Left ventricle myocardium inferior (tissue), 1 donor: Measurements from ENCODE around the gene CFI. TPM values are rescaled to one million over a fixed set of nuclear protein-coding genes. Genes with fewer than 3 reads are reported as not detected.

ENCODE experiments used
- DNase-seq: peaks from one replicate; pipeline ENCODE4 v3.0.0-alpha.2; 2020
- H3K27ac ChIP-seq: fragments of 200-600 bp; replicated peaks from 2 replicates; pipeline ENCODE4 v1.8.0; 2021
- H3K27me3 ChIP-seq: fragments of 200-600 bp; 2 replicates; pipeline ENCODE4 v1.8.0; 2021; ENCODE audit warnings: low read depth
- H3K36me3 ChIP-seq: fragments of 200-600 bp; 2 replicates; pipeline ENCODE4 v1.8.0; 2021
- H3K4me1 ChIP-seq: fragments of 200-600 bp; 2 replicates; pipeline ENCODE4 v1.8.0; 2021
- H3K4me3 ChIP-seq: fragments of 200-600 bp; 2 replicates; pipeline ENCODE4 v1.8.0; 2021; ENCODE audit warnings: mild to moderate bottlenecking, moderate library complexity
- H3K9me3 ChIP-seq: fragments of 200-600 bp; replicated peaks from 2 replicates; pipeline ENCODE4 v1.8.0; 2021
- intact Hi-C: fragments of 100-400 bp; cut with micrococcal nuclease; formaldehyde crosslinking; loops from one replicate; pipeline ENCODE4 v1.11.0; 2022
- total RNA-seq: library from RNA; stranded (reverse); fragmentation: NEBNext Ultra II Directional; extraction: Animal tissue kit (Norgen Biotek cat#: 25700); gene quantifications from one replicate; pipeline ENCODE4 v1.2.1, GENCODE V29; 2021
- TF ChIP-seq, protein P1 (sequence below): fragments of 200-600 bp; IDR thresholded peaks from 2 replicates; pipeline ENCODE4 v1.8.0; 2021; ENCODE audit warnings: antibody characterized with exemption, mild to moderate bottlenecking, borderline replicate concordance
- donor health status: DM: no; HTN: yes; CAD: no; lungs with severe emphysema.

CFI gene
- total RNA-seq, 1 donor from 2014 or later = 6.8 TPM

DNA sequence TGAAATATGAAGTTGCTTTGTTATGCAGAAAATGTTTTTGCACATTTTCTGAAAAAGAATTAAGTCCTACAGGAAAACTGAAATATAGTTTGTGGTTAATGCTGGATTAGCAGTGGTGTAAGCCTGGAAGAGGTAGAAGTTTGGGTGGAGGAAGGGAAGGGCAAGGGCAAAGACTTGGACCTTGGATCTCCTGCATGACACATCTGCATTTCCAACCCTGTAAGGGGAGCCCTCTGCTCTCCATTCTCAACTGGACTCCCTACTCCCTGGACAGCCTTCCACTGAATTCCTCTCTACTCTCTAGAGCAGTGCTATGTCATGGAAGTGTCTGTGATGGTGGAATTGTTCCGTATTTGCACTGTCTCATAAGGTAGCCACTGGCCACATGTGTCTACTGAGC, 103.1 kb downstream of the CFI start:
- peaks cover 25% of the 10 kb centered on the region for H3K4me1 ChIP-seq
- H3K27me3 ChIP-seq = no peaks in the 10 kb centered on the region
- DNase-seq = no peak
- H3K9me3 ChIP-seq = no peaks in the 10 kb centered on the region
- no peak overlapping the region for H3K27ac ChIP-seq
- TF ChIP-seq, protein P1, sequence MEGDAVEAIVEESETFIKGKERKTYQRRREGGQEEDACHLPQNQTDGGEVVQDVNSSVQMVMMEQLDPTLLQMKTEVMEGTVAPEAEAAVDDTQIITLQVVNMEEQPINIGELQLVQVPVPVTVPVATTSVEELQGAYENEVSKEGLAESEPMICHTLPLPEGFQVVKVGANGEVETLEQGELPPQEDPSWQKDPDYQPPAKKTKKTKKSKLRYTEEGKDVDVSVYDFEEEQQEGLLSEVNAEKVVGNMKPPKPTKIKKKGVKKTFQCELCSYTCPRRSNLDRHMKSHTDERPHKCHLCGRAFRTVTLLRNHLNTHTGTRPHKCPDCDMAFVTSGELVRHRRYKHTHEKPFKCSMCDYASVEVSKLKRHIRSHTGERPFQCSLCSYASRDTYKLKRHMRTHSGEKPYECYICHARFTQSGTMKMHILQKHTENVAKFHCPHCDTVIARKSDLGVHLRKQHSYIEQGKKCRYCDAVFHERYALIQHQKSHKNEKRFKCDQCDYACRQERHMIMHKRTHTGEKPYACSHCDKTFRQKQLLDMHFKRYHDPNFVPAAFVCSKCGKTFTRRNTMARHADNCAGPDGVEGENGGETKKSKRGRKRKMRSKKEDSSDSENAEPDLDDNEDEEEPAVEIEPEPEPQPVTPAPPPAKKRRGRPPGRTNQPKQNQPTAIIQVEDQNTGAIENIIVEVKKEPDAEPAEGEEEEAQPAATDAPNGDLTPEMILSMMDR = no peak
- intact Hi-C loops = no loop called here
- H3K36me3 ChIP-seq = peaks cover 26% of the 10 kb centered on the region
- no peak overlapping the region for H3K4me3 ChIP-seq

DNA sequence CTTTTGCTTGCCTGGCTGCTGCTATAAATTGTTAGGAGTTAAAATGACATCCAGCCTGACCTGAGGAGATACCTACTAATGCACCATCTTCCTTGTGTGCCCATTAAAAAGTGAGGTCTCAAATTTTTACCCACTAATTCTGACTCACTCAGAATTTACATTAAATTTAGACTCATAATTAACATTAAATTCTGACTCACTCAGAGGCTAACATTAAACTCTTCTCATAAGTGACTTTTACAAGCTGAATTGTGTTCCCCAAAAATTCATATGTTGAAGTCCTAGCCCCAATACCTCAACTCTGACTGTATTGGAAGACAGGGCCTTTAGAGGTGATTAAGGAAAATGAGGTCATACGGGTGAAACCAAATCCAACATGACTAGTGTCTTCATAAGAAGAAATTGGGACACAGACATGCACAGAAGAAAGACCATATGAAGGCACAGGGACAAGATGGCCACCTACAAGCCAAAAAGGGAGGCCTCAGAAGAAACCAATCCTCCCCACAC, 110.3 kb downstream of the CFI start:
- no peaks in the 10 kb centered on the region for H3K27me3 ChIP-seq
- TF ChIP-seq, protein P1 = no peak
- intact Hi-C loops = no loop called here
- H3K27ac ChIP-seq = no peak overlapping the region
- H3K4me3 ChIP-seq = no peak overlapping the region
- peaks cover 59% of the 10 kb centered on the region for H3K36me3 ChIP-seq
- H3K9me3 ChIP-seq = no peaks in the 10 kb centered on the region
- H3K4me1 ChIP-seq = no peaks in the 10 kb centered on the region
- DNase-seq = no peak

Other genes with a start within 250 kb of the CFI start
- 3.3 TPM for gene MCUB, start 241.8 kb downstream of the CFI start, total RNA-seq
- 6.0 TPM for gene CASP6, start 98.6 kb downstream of the CFI start, total RNA-seq
- gene PLA2G12A, start 71.9 kb downstream of the CFI start, total RNA-seq = 64.7 TPM
- gene GAR1, start 13.8 kb upstream of the CFI start, total RNA-seq = 8.6 TPM
- gene RRH, start 26.0 kb upstream of the CFI start, total RNA-seq = 0.19 TPM
- not detected for gene LRIT3, start 46.1 kb upstream of the CFI start, total RNA-seq
- gene EGF, start 110.9 kb upstream of the CFI start, total RNA-seq = 13.0 TPM